ENCODE data around the gene OGFOD2.

OGFOD2 gene

GRCh38 chr12:123004287-123004686 is 29.2 kb downstream of the OGFOD2 start:
- Mint-ChIP-seq H3K4me1 (no peaks in the 10 kb centered on the region), H3K27me3 (ENCODE audit: low read depth) (no peaks in the 10 kb centered on the region), H3K36me3 (ENCODE audit: low read depth) (no peaks in the 10 kb centered on the region), H3K27ac (no peak overlapping the region), H3K4me3 (no peak overlapping the region), H3K9me3 (no peaks in the 10 kb centered on the region)
- TF ChIP-seq, protein P1, sequence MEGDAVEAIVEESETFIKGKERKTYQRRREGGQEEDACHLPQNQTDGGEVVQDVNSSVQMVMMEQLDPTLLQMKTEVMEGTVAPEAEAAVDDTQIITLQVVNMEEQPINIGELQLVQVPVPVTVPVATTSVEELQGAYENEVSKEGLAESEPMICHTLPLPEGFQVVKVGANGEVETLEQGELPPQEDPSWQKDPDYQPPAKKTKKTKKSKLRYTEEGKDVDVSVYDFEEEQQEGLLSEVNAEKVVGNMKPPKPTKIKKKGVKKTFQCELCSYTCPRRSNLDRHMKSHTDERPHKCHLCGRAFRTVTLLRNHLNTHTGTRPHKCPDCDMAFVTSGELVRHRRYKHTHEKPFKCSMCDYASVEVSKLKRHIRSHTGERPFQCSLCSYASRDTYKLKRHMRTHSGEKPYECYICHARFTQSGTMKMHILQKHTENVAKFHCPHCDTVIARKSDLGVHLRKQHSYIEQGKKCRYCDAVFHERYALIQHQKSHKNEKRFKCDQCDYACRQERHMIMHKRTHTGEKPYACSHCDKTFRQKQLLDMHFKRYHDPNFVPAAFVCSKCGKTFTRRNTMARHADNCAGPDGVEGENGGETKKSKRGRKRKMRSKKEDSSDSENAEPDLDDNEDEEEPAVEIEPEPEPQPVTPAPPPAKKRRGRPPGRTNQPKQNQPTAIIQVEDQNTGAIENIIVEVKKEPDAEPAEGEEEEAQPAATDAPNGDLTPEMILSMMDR (IDR thresholded peaks at IDR 0.05; ENCODE audit: unreplicated experiment in 3 of 3) = no peak

DNA sequence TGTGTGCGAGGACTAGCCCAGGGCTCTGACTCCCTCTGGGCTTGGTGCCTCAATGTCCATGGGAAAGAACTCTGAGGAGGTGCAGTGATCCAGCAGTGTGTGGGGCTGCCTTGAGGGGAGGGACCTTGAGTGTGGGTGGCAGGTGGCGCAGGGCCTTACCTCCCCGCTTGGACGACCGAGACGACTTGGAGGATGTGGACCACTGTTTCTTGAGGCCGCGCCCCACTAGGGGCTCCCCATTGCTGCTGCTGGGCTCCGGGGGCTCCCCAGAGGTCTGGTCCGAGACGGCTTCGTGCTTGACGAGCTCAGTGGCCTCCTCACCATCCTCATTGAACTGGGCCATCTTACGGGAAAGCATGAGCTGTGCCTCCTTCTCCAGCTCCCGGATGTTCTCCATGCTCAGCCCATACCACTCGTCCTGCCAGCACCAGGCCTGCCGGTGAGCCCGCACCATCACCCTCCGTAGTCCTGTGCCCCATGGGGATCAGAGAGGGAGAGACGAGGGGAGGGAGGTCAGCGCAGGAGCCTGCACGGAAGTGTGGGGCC is 30.1 kb downstream of the OGFOD2 start:
- H3K4me1 Mint-ChIP-seq = no peaks in the 10 kb centered on the region
- no peak overlapping the region for H3K4me3 Mint-ChIP-seq
- no peaks in the 10 kb centered on the region for H3K36me3 Mint-ChIP-seq (ENCODE audit: low read depth)
- TF ChIP-seq, protein P1 (IDR thresholded peaks at IDR 0.05; ENCODE audit: unreplicated experiment in 3 of 3) = no peak
- H3K27me3 Mint-ChIP-seq (ENCODE audit: low read depth) = no peaks in the 10 kb centered on the region
- no peaks in the 10 kb centered on the region for H3K9me3 Mint-ChIP-seq
- no peak overlapping the region for H3K27ac Mint-ChIP-seq

DNA sequence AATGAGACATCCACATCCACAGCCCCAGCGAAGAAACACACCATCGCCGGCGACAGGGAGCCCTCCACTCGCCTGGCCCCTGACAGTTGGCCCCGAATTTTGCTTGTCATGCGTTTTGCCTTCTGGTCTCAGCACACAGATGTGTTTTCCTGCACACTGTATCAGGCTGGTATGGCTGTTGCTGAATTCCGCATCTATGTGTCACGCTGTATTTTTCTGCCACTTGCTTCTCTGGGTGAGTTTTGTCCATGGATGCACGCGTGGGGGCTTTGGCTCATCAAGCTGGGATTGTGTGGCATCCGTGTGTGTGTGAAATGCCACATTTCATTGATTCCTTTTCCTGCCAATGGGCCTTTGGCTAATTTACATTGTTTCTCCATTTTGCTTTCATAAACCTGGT is 31.9 kb downstream of the OGFOD2 start:
- Mint-ChIP-seq H3K27ac (no peak overlapping the region), H3K4me1 (no peaks in the 10 kb centered on the region), H3K27me3 (ENCODE audit: low read depth) (no peaks in the 10 kb centered on the region), H3K4me3 (no peak overlapping the region), H3K9me3 (no peaks in the 10 kb centered on the region), H3K36me3 (ENCODE audit: low read depth) (no peaks in the 10 kb centered on the region)
- TF ChIP-seq, protein P1 (IDR thresholded peaks at IDR 0.05; ENCODE audit: unreplicated experiment in 3 of 3) = no peak

- no peaks in the 10 kb centered on the region for H3K36me3 Mint-ChIP-seq (ENCODE audit: low read depth)
- no peaks in the 10 kb centered on the region for H3K4me1 Mint-ChIP-seq
- H3K27ac Mint-ChIP-seq = no peak overlapping the region
- H3K4me3 Mint-ChIP-seq = no peak overlapping the region
- TF ChIP-seq, protein P1 (IDR thresholded peaks at IDR 0.05; ENCODE audit: unreplicated experiment in 3 of 3) = no peak
- no peaks in the 10 kb centered on the region for H3K27me3 Mint-ChIP-seq (ENCODE audit: low read depth)
- no peaks in the 10 kb centered on the region for H3K9me3 Mint-ChIP-seq
Measured at GRCh38 chr12:123010110-123010509, 35.1 kb downstream of the OGFOD2 start.

- no peaks in the 10 kb centered on the region for H3K36me3 Mint-ChIP-seq (ENCODE audit: low read depth)
- H3K4me1 Mint-ChIP-seq = no peaks in the 10 kb centered on the region
- no peaks in the 10 kb centered on the region for H3K27me3 Mint-ChIP-seq (ENCODE audit: low read depth)
- H3K9me3 Mint-ChIP-seq = no peaks in the 10 kb centered on the region
- no peak overlapping the region for H3K4me3 Mint-ChIP-seq
- TF ChIP-seq, protein P1 (IDR thresholded peaks at IDR 0.05; ENCODE audit: unreplicated experiment in 3 of 3) = no peak
- H3K27ac Mint-ChIP-seq = no peak overlapping the region
Measured at GRCh38 chr12:123010681-123011080, 35.6 kb downstream of the OGFOD2 start.

DNA sequence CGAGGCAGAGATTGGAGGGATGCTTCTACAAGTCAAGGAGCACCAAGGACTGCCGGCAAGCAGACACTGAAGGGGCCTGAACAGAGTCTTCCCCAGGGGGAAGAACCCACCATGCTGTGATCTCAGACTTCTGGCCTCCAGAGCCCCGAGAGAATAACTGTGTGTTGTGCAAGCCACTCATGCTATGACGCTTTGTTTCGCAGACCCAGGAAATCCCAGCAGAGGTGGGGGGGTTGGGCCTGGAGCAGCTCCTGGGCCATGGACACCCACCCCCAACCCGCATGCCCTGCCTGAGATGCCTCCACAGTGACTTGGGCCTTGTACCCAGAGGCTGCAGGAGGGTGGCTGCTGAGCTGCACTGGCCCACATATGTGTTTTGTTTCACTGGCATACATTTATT is 36.7 kb downstream of the OGFOD2 start:
- no peaks in the 10 kb centered on the region for H3K36me3 Mint-ChIP-seq (ENCODE audit: low read depth)

More for the DNA sequence above, 36.7 kb downstream of the OGFOD2 start:
- no peaks in the 10 kb centered on the region for H3K27me3 Mint-ChIP-seq (ENCODE audit: low read depth)
- no peak overlapping the region for H3K4me3 Mint-ChIP-seq
- TF ChIP-seq, protein P1 (IDR thresholded peaks at IDR 0.05; ENCODE audit: unreplicated experiment in 3 of 3) = no peak
- H3K27ac Mint-ChIP-seq = no peak overlapping the region
- no peaks in the 10 kb centered on the region for H3K9me3 Mint-ChIP-seq
- no peaks in the 10 kb centered on the region for H3K4me1 Mint-ChIP-seq

Measured in nephron (organoid).